Loucy (cell line): ENCODE data around the gene LRP10.

Source experiments
- CTCF ChIP-seq: fragments of 200-600 bp; sonication (generic); conservative IDR thresholded peaks from 2 replicates; pipeline ENCODE4 v1.5.1; 2014; ENCODE audit warnings: mild to moderate bottlenecking, antibody characterized with exemption, low read length
- EZH2phosphoT487 ChIP-seq: fragments of 200-600 bp; IDR thresholded peaks from 2 replicates; pipeline ENCODE4 v1.6.1; 2018; ENCODE audit warnings: antibody characterized with exemption, mild to moderate bottlenecking, moderate library complexity, borderline replicate concordance

DNA sequence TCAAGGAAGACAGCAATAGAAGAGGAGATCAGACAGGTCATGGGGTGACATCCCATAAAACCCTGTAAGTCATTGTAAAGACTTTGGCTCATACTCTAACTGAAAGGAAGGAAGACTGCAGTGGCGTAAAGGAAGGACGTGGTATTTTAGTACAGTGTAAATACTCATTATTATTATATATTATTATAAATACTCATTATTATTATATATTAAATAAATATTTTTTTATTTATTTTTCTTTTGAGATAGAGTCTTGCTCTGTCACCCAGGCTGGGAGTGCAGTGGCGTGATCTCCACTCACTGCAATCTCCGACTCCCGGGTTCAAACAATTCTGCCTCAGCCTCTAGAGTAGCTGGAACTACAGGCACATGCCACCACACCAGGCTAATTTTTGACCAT is 15.1 kb upstream of the LRP10 start:
- TF ChIP-seq CTCF (no peak), EZH2phosphoT487 (no peak)
